Vagina (tissue), 2 donors: Measurements from ENCODE around the gene CHAC2.

ENCODE experiments used
- CTCF ChIP-seq, 3 experiments: fragments of 450-650 bp in 2 of 3; fragments of 200-600 bp in 1 of 3; sonication (generic) in 1 of 3; IDR thresholded peaks; one replicate each; pipeline ENCODE4 v1.5.1; 2017 to 2019; ENCODE audit warnings: antibody characterized with exemption in 3 of 3, mild to moderate bottlenecking in 2 of 3, moderate library complexity in 2 of 3
- POLR2A ChIP-seq, 2 donors: fragments of 450-650 bp; IDR thresholded peaks; one replicate each; pipeline ENCODE4 v1.6.1; 2017; ENCODE audit warnings: antibody characterized with exemption in 2 of 2, mild to moderate bottlenecking in 2 of 2, moderate library complexity in 2 of 2

GRCh38 chr2:53724536-53724935 lies 43.1 kb upstream of the CHAC2 start:
- TF ChIP-seq CTCF (IDR thresholded peaks at IDR 0.05) = no peak
- no peak for TF ChIP-seq POLR2A (IDR thresholded peaks at IDR 0.05)
